NCI-H1105 (cell line): ENCODE data around the gene ZNF615.
"Not testable (repeated sequence)": the region's sequence is repeated elsewhere in the genome, so short reads cannot be mapped to it uniquely, and the experiment has no call there.

Experiments
- DNase-seq: peaks from one replicate; lab custom pipeline; 2025; lab: John Stamatoyannopoulos, UW

ZNF615 gene

GRCh38 chr19:51980116-51980736 is 27.8 kb downstream of the ZNF615 start:
- DNase-seq, result no peak

GRCh38 chr19:51978882-51979281 is 29.1 kb downstream of the ZNF615 start:
- DNase-seq, result no peak

- DNase-seq, result no peak
Measured at GRCh38 chr19:51977346-51977745, 30.7 kb downstream of the ZNF615 start.

GRCh38 chr19:51976852-51977251 is 31.2 kb downstream of the ZNF615 start:
- no peak for DNase-seq

- not testable (repeated sequence) for DNase-seq
Measured at GRCh38 chr19:51975787-51976186, 32.2 kb downstream of the ZNF615 start.

GRCh38 chr19:51971624-51972023 is 36.4 kb downstream of the ZNF615 start:
- no peak for DNase-seq

GRCh38 chr19:51970718-51971117 is 37.3 kb downstream of the ZNF615 start:
- DNase-seq, result no peak

- no peak for DNase-seq
Measured at GRCh38 chr19:51965583-51965982, 42.4 kb downstream of the ZNF615 start.

- not testable (repeated sequence) for DNase-seq
Measured at GRCh38 chr19:51960621-51961233, 47.3 kb downstream of the ZNF615 start.

- no peak for DNase-seq
Measured at GRCh38 chr19:51959791-51960190, 48.2 kb downstream of the ZNF615 start.

GRCh38 chr19:51957846-51958245 is 50.2 kb downstream of the ZNF615 start:
- not testable (repeated sequence) for DNase-seq

GRCh38 chr19:51948975-51949374 is 59.0 kb downstream of the ZNF615 start:
- no peak for DNase-seq

GRCh38 chr19:51946602-51947001 is 61.4 kb downstream of the ZNF615 start:
- no peak for DNase-seq

GRCh38 chr19:51944798-51945552 is 63.0 kb downstream of the ZNF615 start:
- DNase-seq, result no peak
